Body of pancreas (tissue), 4 donors: ENCODE results near the gene ZFHX2.

Experiments used
- POLR2A ChIP-seq, 3 donors: fragments of 450-650 bp; IDR thresholded peaks; one replicate each; pipeline ENCODE4 v1.6.1; 2016; ENCODE audit warnings: antibody characterized with exemption in 3 of 3, mild to moderate bottlenecking in 2 of 3
- TF ChIP-seq, protein P1 (sequence below), 7 experiments: fragments of 450-650 bp in 4 of 7; fragments of 200-600 bp in 3 of 7; sonication (generic) in 3 of 7; IDR thresholded peaks; one replicate each; pipeline ENCODE4 v1.5.1; 2016 to 2019; ENCODE audit warnings: antibody characterized with exemption in 7 of 7

DNA sequence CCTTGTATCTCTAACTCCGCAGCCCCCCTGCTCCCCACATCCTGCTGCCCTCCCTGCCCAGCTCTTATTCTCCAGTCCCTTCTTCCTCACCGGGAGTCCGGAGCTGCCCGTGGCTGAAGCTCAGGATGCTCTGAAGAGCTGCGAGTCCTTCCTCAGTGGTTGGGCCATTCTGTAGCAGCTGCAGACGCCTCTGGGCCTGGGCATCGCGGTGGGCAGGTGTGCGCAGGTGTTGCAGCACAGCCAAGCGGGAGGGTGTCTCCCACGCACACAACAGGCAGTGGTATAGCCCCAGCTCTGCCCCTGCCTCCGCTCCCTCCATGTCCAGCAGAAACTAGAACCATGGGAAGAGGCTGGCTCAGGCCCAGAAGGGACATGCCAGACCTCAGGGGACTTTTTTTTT, 20.2 kb downstream of the ZFHX2 start:
- TF ChIP-seq, protein P1, sequence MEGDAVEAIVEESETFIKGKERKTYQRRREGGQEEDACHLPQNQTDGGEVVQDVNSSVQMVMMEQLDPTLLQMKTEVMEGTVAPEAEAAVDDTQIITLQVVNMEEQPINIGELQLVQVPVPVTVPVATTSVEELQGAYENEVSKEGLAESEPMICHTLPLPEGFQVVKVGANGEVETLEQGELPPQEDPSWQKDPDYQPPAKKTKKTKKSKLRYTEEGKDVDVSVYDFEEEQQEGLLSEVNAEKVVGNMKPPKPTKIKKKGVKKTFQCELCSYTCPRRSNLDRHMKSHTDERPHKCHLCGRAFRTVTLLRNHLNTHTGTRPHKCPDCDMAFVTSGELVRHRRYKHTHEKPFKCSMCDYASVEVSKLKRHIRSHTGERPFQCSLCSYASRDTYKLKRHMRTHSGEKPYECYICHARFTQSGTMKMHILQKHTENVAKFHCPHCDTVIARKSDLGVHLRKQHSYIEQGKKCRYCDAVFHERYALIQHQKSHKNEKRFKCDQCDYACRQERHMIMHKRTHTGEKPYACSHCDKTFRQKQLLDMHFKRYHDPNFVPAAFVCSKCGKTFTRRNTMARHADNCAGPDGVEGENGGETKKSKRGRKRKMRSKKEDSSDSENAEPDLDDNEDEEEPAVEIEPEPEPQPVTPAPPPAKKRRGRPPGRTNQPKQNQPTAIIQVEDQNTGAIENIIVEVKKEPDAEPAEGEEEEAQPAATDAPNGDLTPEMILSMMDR (IDR thresholded peaks at IDR 0.05), result no peak
- TF ChIP-seq POLR2A (IDR thresholded peaks at IDR 0.05), result no peak
